Liver (tissue), 9 donors: Measurements from ENCODE around the gene SIK3. TPM values are rescaled to one million over a fixed set of nuclear protein-coding genes. Genes with fewer than 3 reads are reported as not detected.
A peak's percentile ranks its signal among the peaks of the same experiment; 100 is the strongest.

Experiments used
- DNase-seq: peaks from one replicate; pipeline ENCODE4 v3.0.0-alpha.2; 2017; ENCODE audit warnings: low spot score
- H3K27ac ChIP-seq, 2 donors: one replicate each; pipeline ENCODE4 v1.7.0; 2013; ENCODE audit warnings: inconsistent platforms in 2 of 2, low read length in 2 of 2, control low read depth in 1 of 2, low read depth in 1 of 2, mild to moderate bottlenecking in 1 of 2
- H3K27me3 ChIP-seq, 4 donors: one replicate each; pipeline versions ENCODE4 v1.6.1 to v1.7.0; 2013; ENCODE audit warnings: low read length in 3 of 4, inconsistent platforms in 1 of 4, mild to moderate bottlenecking in 1 of 4, moderate library complexity in 1 of 4; ENCODE audit not compliant: control insufficient read depth in 4 of 4, insufficient read depth in 4 of 4
- H3K36me3 ChIP-seq, 4 donors: one replicate each; pipeline versions ENCODE4 v1.6.1 to v1.7.0; 2013; ENCODE audit warnings: low read length in 3 of 4, mild to moderate bottlenecking in 3 of 4, low read depth in 1 of 4, moderate library complexity in 1 of 4; ENCODE audit not compliant: control insufficient read depth in 4 of 4, insufficient read depth in 3 of 4
- H3K4me1 ChIP-seq, 4 donors: one replicate each; pipeline versions ENCODE4 v1.6.1 to v1.7.0; 2013; ENCODE audit warnings: low read length in 3 of 4, mild to moderate bottlenecking in 3 of 4, moderate library complexity in 1 of 4; ENCODE audit not compliant: control insufficient read depth in 4 of 4, insufficient read depth in 4 of 4
- H3K4me3 ChIP-seq, 3 donors: one replicate each; pipeline versions ENCODE4 v1.6.1 to v1.7.0; 2013; ENCODE audit warnings: low read length in 3 of 3, control low read depth in 1 of 3, low read depth in 1 of 3, mild to moderate bottlenecking in 1 of 3
- H3K9ac ChIP-seq, 2 donors: one replicate each; pipeline ENCODE4 v1.7.0; 2013; ENCODE audit warnings: low read length in 2 of 2, mild to moderate bottlenecking in 2 of 2, moderate library complexity in 2 of 2, control low read depth in 1 of 2, low read depth in 1 of 2
- H3K9me3 ChIP-seq, 4 donors: one replicate each; pipeline versions ENCODE4 v1.6.1 to v1.7.0; 2013; ENCODE audit warnings: low read length in 3 of 4; ENCODE audit not compliant: control insufficient read depth in 4 of 4
- EGR1 ChIP-seq, 2 donors: IDR thresholded peaks; 2 replicates each; pipeline ENCODE4 v1.6.1; 2016 to 2018; ENCODE audit warnings: antibody characterized with exemption in 2 of 2, low read depth in 2 of 2
- FOXA1 ChIP-seq: IDR thresholded peaks from 2 replicates; pipeline ENCODE4 v1.6.1; 2016; ENCODE audit warnings: antibody characterized with exemption
- FOXA2 ChIP-seq: IDR thresholded peaks from 2 replicates; pipeline ENCODE4 v1.6.1; 2016; ENCODE audit warnings: antibody characterized with exemption
- HNF4A ChIP-seq, 2 donors: conservative IDR thresholded peaks; 2 replicates each; pipeline ENCODE4 v1.6.1; 2016; ENCODE audit warnings: antibody characterized with exemption in 2 of 2, mild to moderate bottlenecking in 2 of 2
- HNF4G ChIP-seq: IDR thresholded peaks from 2 replicates; pipeline ENCODE4 v1.6.1; 2016; ENCODE audit warnings: antibody characterized with exemption
- JUND ChIP-seq, 2 donors: IDR thresholded peaks; 2 replicates each; pipeline ENCODE4 v1.6.1; 2016; ENCODE audit warnings: antibody characterized with exemption in 2 of 2
- NR2F2 ChIP-seq: IDR thresholded peaks from 2 replicates; pipeline ENCODE4 v1.6.1; 2016; ENCODE audit warnings: antibody characterized with exemption
- RAD21 ChIP-seq, 2 donors: IDR thresholded peaks; 2 replicates each; pipeline ENCODE4 v1.6.1; 2016; ENCODE audit warnings: antibody characterized with exemption in 2 of 2, mild to moderate bottlenecking in 2 of 2
- RXRA ChIP-seq, 2 donors: IDR thresholded peaks; 2 replicates each; pipeline ENCODE4 v1.6.1; 2017 to 2018; ENCODE audit warnings: antibody characterized with exemption in 2 of 2, mild to moderate bottlenecking in 1 of 2
- SP1 ChIP-seq: IDR thresholded peaks from 2 replicates; pipeline ENCODE4 v1.6.1; 2018; ENCODE audit warnings: antibody characterized with exemption, mild to moderate bottlenecking
- TAF1 ChIP-seq: conservative IDR thresholded peaks from 2 replicates; pipeline ENCODE4 v1.6.1; 2016; ENCODE audit warnings: antibody characterized with exemption, mild to moderate bottlenecking
- ZBTB33 ChIP-seq: IDR thresholded peaks from 2 replicates; pipeline ENCODE4 v1.6.1; 2016; ENCODE audit warnings: antibody characterized with exemption
- WGBS: extraction: QIAGEN DNeasy Blood & Tissue Kit; methylation state at CpG from one replicate; pipeline ENCODE4 v1.1.7; 2013; 5-methylcytosine and 5-hydroxymethylcytosine counted together
- polyA plus RNA-seq, 2 donors: library from polyadenylated mRNA; stranded (reverse) in 1 of 2; unstranded in 1 of 2; fragments of 200-250 nt in 1 of 2; fragments of >200 nt in 1 of 2; fragmentation: Nextera tagmentation in 1 of 2; extraction: Ambion mirVana in 1 of 2; gene quantifications; one replicate each; pipeline versions ENCODE4 v1.2.1 to v1.2.3, GENCODE V29; 2013 to 2015
- total RNA-seq, 2 donors: library from RNA; depleted of rRNA; stranded (reverse); fragments of >200 nt; gene quantifications; one replicate each; pipeline ENCODE4 v1.2.3, GENCODE V29; 2014
- TF ChIP-seq, protein P1 (sequence below): fragments of 150-350 bp; IDR thresholded peaks from 2 replicates; pipeline ENCODE4 v1.5.1; 2017; ENCODE audit warnings: improper control_type of control experiment, low read depth, low read length; ENCODE audit not compliant: missing input control
- TF ChIP-seq, protein P2 (sequence below): IDR thresholded peaks from 2 replicates; pipeline ENCODE4 v1.6.1; 2016; ENCODE audit warnings: antibody characterized with exemption, mild to moderate bottlenecking
- donor health status: healthy.
- donor health status: healthy.
- donor health status: healthy.
- donor health status: healthy.
- donor health status: healthy.

The SIK3 gene
- total and polyA plus RNA-seq, 4 donors, result 6.9 to 52.4 (median 14.4) TPM

GRCh38 chr11:116832350-116833290, 265.6 kb downstream of the SIK3 start:
- no peak for DNase-seq
- Histone ChIP-seq H3K27ac (peak overlapping the region; percentile 86 to 94), H3K4me1 (peaks cover 9 to 74% (median 34%) of the 10 kb centered on the region in 4 donors), H3K36me3 (no peaks in the 10 kb centered on the region), H3K9me3 (no peaks in the 10 kb centered on the region), H3K27me3 (no peaks in the 10 kb centered on the region), H3K9ac (peak overlapping the region; percentile 50 to 98), H3K4me3 (peak overlapping the region in 2 of 3 donors; percentile 35 to 47)
- WGBS, result 35% methylated on average over 13 of the region's 13 CpGs
- TF ChIP-seq RAD21 (IDR thresholded peaks at IDR 0.05), result peak; percentile 53 to 57
- peak; percentile 90 to 93 for TF ChIP-seq RXRA (IDR thresholded peaks at IDR 0.05)
- TF ChIP-seq, protein P1, sequence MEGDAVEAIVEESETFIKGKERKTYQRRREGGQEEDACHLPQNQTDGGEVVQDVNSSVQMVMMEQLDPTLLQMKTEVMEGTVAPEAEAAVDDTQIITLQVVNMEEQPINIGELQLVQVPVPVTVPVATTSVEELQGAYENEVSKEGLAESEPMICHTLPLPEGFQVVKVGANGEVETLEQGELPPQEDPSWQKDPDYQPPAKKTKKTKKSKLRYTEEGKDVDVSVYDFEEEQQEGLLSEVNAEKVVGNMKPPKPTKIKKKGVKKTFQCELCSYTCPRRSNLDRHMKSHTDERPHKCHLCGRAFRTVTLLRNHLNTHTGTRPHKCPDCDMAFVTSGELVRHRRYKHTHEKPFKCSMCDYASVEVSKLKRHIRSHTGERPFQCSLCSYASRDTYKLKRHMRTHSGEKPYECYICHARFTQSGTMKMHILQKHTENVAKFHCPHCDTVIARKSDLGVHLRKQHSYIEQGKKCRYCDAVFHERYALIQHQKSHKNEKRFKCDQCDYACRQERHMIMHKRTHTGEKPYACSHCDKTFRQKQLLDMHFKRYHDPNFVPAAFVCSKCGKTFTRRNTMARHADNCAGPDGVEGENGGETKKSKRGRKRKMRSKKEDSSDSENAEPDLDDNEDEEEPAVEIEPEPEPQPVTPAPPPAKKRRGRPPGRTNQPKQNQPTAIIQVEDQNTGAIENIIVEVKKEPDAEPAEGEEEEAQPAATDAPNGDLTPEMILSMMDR, result no peak
- TF ChIP-seq SP1, result peak; percentile 64
- no peak for TF ChIP-seq EGR1 (IDR thresholded peaks at IDR 0.05; ENCODE audit: low read depth in 2 of 2)
- peak; percentile 71 for TF ChIP-seq NR2F2
- TF ChIP-seq HNF4G, result no peak
- TF ChIP-seq FOXA2, result peak; percentile 66
- peak; percentile 38 to 51 for TF ChIP-seq JUND (IDR thresholded peaks at IDR 0.05)
- TF ChIP-seq, protein P2, sequence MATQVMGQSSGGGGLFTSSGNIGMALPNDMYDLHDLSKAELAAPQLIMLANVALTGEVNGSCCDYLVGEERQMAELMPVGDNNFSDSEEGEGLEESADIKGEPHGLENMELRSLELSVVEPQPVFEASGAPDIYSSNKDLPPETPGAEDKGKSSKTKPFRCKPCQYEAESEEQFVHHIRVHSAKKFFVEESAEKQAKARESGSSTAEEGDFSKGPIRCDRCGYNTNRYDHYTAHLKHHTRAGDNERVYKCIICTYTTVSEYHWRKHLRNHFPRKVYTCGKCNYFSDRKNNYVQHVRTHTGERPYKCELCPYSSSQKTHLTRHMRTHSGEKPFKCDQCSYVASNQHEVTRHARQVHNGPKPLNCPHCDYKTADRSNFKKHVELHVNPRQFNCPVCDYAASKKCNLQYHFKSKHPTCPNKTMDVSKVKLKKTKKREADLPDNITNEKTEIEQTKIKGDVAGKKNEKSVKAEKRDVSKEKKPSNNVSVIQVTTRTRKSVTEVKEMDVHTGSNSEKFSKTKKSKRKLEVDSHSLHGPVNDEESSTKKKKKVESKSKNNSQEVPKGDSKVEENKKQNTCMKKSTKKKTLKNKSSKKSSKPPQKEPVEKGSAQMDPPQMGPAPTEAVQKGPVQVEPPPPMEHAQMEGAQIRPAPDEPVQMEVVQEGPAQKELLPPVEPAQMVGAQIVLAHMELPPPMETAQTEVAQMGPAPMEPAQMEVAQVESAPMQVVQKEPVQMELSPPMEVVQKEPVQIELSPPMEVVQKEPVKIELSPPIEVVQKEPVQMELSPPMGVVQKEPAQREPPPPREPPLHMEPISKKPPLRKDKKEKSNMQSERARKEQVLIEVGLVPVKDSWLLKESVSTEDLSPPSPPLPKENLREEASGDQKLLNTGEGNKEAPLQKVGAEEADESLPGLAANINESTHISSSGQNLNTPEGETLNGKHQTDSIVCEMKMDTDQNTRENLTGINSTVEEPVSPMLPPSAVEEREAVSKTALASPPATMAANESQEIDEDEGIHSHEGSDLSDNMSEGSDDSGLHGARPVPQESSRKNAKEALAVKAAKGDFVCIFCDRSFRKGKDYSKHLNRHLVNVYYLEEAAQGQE, result peak; percentile 78
- peak; percentile 80 for TF ChIP-seq TAF1
- TF ChIP-seq HNF4A (conservative IDR thresholded peaks at IDR 0.05), result peak; percentile 72 to 86
- no peak for TF ChIP-seq ZBTB33
- TF ChIP-seq FOXA1, result peak; percentile 68
